H1 (cell line): ENCODE results near the gene XKR7. TPM values are rescaled to one million over a fixed set of nuclear protein-coding genes. Genes with fewer than 3 reads are reported as not detected.

Experiments
- ASH2L ChIP-seq: fragments of 200-600, 300-600 bp; sonication (generic); IDR thresholded peaks from one replicate; pipeline ENCODE4 v1.7.1; 2017; ENCODE audit warnings: low read length
- BCL11A ChIP-seq, 2 experiments: IDR thresholded peaks; one replicate each; pipeline ENCODE4 v1.6.1; 2011; ENCODE audit warnings: low read depth in 2 of 2, low read length in 2 of 2, mild to moderate bottlenecking in 2 of 2
- CTBP2 ChIP-seq: IDR thresholded peaks from 2 replicates; pipeline ENCODE4 v1.7.0; 2011; ENCODE audit warnings: borderline replicate concordance, mild to moderate bottlenecking, moderate library complexity, mixed read lengths, low read length; ENCODE audit not compliant: insufficient read depth, insufficient read length
- EP300 ChIP-seq, 2 experiments: IDR thresholded peaks; 1 replicate in 1 of 2; 2 replicates in 1 of 2; pipeline ENCODE4 v1.6.1; 2011 to 2012; ENCODE audit warnings: low read depth in 2 of 2, low read length in 2 of 2, mild to moderate bottlenecking in 2 of 2, borderline replicate concordance in 1 of 2, inconsistent platforms in 1 of 2, moderate library complexity in 1 of 2
- EZH2 ChIP-seq: fragments of 200-600 bp; sonication (generic); IDR thresholded peaks from 2 replicates; pipeline ENCODE4 v1.7.1; 2012; ENCODE audit warnings: low read depth, mild to moderate bottlenecking, moderate library complexity, low read length, inconsistent platforms; ENCODE audit not compliant: severe bottlenecking
- GTF2F1 ChIP-seq: IDR thresholded peaks from 2 replicates; pipeline ENCODE4 v1.6.1; 2012; ENCODE audit warnings: low read depth, low read length, improper control_type of control experiment, borderline replicate concordance
- HDAC2 ChIP-seq, 2 experiments: fragments of 300-600 bp in 1 of 2; sonication (generic) in 1 of 2; IDR thresholded peaks; 2 replicates each; pipeline ENCODE4 v1.6.1; 2011 to 2012; ENCODE audit warnings: low read depth in 2 of 2, low read length in 2 of 2, mild to moderate bottlenecking in 2 of 2, moderate library complexity in 2 of 2, borderline replicate concordance in 1 of 2, inconsistent platforms in 1 of 2
- MAFK ChIP-seq: IDR thresholded peaks from 2 replicates; pipeline ENCODE4 v1.6.1; 2012; ENCODE audit warnings: low read depth, mild to moderate bottlenecking, improper control_type of control experiment, low read length
- NANOG ChIP-seq: IDR thresholded peaks from 2 replicates; pipeline ENCODE4 v1.6.1; 2011; ENCODE audit warnings: low read length, low read depth, mild to moderate bottlenecking, inconsistent platforms; ENCODE audit not compliant: insufficient read depth, poor library complexity, severe bottlenecking
- POLR2A ChIP-seq, 2 experiments: IDR thresholded peaks; 1 replicate in 1 of 2; 2 replicates in 1 of 2; pipeline ENCODE4 v1.6.1; 2011; ENCODE audit warnings: low read depth in 2 of 2, low read length in 2 of 2, mild to moderate bottlenecking in 2 of 2; ENCODE audit errors: control extremely low read depth in 1 of 2
- POLR2AphosphoS5 ChIP-seq: IDR thresholded peaks from 2 replicates; pipeline ENCODE4 v1.6.1; 2011; ENCODE audit warnings: low read depth, low read length
- RBBP5 ChIP-seq: IDR thresholded peaks from 2 replicates; pipeline ENCODE4 v1.7.1; 2012; ENCODE audit warnings: low read depth, mild to moderate bottlenecking, inconsistent platforms, low read length, moderate library complexity, borderline replicate concordance
- SIRT6 ChIP-seq: IDR thresholded peaks from one replicate; pipeline ENCODE4 v1.7.1; 2012; ENCODE audit warnings: low read length, inconsistent platforms
- SIX5 ChIP-seq: IDR thresholded peaks from 2 replicates; pipeline ENCODE4 v1.6.1; 2011; ENCODE audit warnings: mild to moderate bottlenecking, low read depth, low read length
- SP1 ChIP-seq: IDR thresholded peaks from 2 replicates; pipeline ENCODE4 v1.6.1; 2011; ENCODE audit warnings: low read depth, low read length
- SRF ChIP-seq: IDR thresholded peaks from 2 replicates; pipeline ENCODE4 v1.6.1; 2011; ENCODE audit warnings: mild to moderate bottlenecking, low read depth, low read length, moderate library complexity
- TAF7 ChIP-seq: optimal IDR thresholded peaks from 2 replicates; pipeline ENCODE3; 2011; ENCODE audit warnings: low read depth, mild to moderate bottlenecking, inconsistent platforms, low read length, moderate library complexity, borderline replicate concordance
- YY1 ChIP-seq: IDR thresholded peaks from 2 replicates; pipeline ENCODE4 v1.6.1; 2011; ENCODE audit warnings: low read depth, mild to moderate bottlenecking, low read length
- polyA plus RNA-seq, 7 experiments: library from polyadenylated mRNA; depleted of rRNA in 3 of 7; stranded (reverse) in 5 of 7; unstranded in 2 of 7; fragments of >200 nt in 5 of 7; fragments of 200-250 nt in 2 of 7; gene quantifications; 1 replicate in 5 of 7; 2 replicates in 1 of 7; 4 replicates in 1 of 7; pipeline versions ENCODE4 v1.2.1 to v1.2.3, GENCODE V29; 2011 to 2013; ENCODE audit warnings: missing spikeins in 2 of 7, mixed read lengths in 2 of 7
- total RNA-seq: library from RNA; stranded (reverse); fragmentation: NEBNext Ultra II Directional; extraction: Animal tissue kit (Norgen Biotek cat#: 25700); gene quantifications from 2 replicates; pipeline ENCODE4 v1.2.1, GENCODE V29; 2021

Gene XKR7
- total and polyA plus RNA-seq, 2 of the 8 experiments (the other 6 are each of a cell fraction or from before 2014, with no cell fraction given): 1.8 to 2.4 TPM

DNA sequence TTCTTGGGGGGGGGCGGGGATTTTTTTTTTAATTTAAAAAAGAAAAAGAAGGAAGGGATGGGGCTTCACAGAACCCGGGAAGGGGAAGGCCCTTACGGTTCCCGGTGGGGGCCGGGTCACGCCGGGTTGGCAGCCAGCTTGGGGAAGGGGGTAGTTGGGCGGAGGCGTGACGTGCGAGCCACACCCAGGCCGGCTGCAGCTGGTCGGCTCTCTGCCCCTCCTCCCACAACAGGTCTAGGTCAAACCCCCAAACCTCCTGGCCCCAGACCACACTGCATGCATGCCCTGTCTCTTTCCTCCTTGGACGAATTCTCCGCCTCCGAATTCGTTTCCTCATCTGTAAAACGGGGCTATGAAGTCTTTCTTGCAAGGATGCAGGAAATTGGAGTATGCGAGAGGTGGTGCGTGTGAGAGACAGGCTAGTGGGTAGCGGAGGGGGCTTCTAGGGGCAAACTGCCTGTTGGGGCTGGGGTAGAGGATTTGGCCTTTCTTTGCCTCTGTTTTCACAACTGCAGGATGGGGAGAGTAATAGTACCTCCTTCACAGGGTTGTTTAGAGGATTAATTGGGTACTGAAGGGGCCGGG, 84.9 kb downstream of the XKR7 start (continued):
- TF ChIP-seq SIRT6: no peak
- TF ChIP-seq RBBP5: no peak
- no peak for TF ChIP-seq CTBP2
- TF ChIP-seq EZH2: no peak
- peak in 1 of 2 experiments; percentile 70; a peak in 1 of 4 replicates for TF ChIP-seq HDAC2 (IDR thresholded peaks at IDR 0.05; ENCODE audit: borderline replicate concordance in 1 of 2, low read depth in 2 of 2, low read length in 2 of 2)
- peak in 1 of 2 experiments; percentile 67; a peak in 1 of 3 replicates for TF ChIP-seq EP300 (IDR thresholded peaks at IDR 0.05; ENCODE audit: borderline replicate concordance in 1 of 2, low read depth in 2 of 2, low read length in 2 of 2)
- peak; percentile 70; the same call in 1 of the 2 replicates for TF ChIP-seq SP1
- TF ChIP-seq MAFK: no peak
- TF ChIP-seq NANOG: no peak
- no peak for TF ChIP-seq POLR2AphosphoS5
- TF ChIP-seq YY1: no peak
- no peak for TF ChIP-seq SRF
- TF ChIP-seq SIX5: no peak
- TF ChIP-seq POLR2A (IDR thresholded peaks at IDR 0.05; ENCODE audit: control extremely low read depth in 1 of 2, low read depth in 2 of 2, low read length in 2 of 2): no peak; a peak in 1 of 3 replicates
- no peak for TF ChIP-seq GTF2F1
- TF ChIP-seq BCL11A (IDR thresholded peaks at IDR 0.05; ENCODE audit: low read depth in 2 of 2, low read length in 2 of 2): no peak
- no peak for TF ChIP-seq TAF7
- TF ChIP-seq ASH2L: no peak
